ENCODE results near the gene COL5A1. TPM values are rescaled to one million over a fixed set of nuclear protein-coding genes. Genes with fewer than 3 reads are reported as not detected.

COL5A1 gene
- total RNA-seq, 1 donor from 2014 or later = 19.8 TPM

- no peak for DNase-seq (ENCODE audit: low spot score, unreplicated experiment)
- no peak overlapping the region for H3K27ac Mint-ChIP-seq
- no peaks in the 10 kb centered on the region for H3K9me3 Mint-ChIP-seq (ENCODE audit: low read depth)
- H3K36me3 Mint-ChIP-seq (ENCODE audit: insufficient read depth) = no peaks in the 10 kb centered on the region
- H3K4me1 Mint-ChIP-seq (ENCODE audit: low read depth) = peaks cover 1% of the 10 kb centered on the region
- H3K27me3 Mint-ChIP-seq = peaks cover 5% of the 10 kb centered on the region
- no peak overlapping the region for H3K4me3 Mint-ChIP-seq (ENCODE audit: low read depth)
- TF ChIP-seq, protein P1, sequence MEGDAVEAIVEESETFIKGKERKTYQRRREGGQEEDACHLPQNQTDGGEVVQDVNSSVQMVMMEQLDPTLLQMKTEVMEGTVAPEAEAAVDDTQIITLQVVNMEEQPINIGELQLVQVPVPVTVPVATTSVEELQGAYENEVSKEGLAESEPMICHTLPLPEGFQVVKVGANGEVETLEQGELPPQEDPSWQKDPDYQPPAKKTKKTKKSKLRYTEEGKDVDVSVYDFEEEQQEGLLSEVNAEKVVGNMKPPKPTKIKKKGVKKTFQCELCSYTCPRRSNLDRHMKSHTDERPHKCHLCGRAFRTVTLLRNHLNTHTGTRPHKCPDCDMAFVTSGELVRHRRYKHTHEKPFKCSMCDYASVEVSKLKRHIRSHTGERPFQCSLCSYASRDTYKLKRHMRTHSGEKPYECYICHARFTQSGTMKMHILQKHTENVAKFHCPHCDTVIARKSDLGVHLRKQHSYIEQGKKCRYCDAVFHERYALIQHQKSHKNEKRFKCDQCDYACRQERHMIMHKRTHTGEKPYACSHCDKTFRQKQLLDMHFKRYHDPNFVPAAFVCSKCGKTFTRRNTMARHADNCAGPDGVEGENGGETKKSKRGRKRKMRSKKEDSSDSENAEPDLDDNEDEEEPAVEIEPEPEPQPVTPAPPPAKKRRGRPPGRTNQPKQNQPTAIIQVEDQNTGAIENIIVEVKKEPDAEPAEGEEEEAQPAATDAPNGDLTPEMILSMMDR (IDR thresholded peaks at IDR 0.05; ENCODE audit: unreplicated experiment) = no peak
These were observed 36.8 kb upstream of the COL5A1 start for GRCh38 chr9:134604834-134605233.

- Mint-ChIP-seq H3K27me3 (peaks cover 5% of the 10 kb centered on the region), H3K36me3 (ENCODE audit: insufficient read depth) (no peaks in the 10 kb centered on the region), H3K4me1 (ENCODE audit: low read depth) (peaks cover 1% of the 10 kb centered on the region), H3K9me3 (ENCODE audit: low read depth) (no peaks in the 10 kb centered on the region), H3K27ac (no peak overlapping the region), H3K4me3 (ENCODE audit: low read depth) (no peak overlapping the region)
- TF ChIP-seq, protein P1 (IDR thresholded peaks at IDR 0.05; ENCODE audit: unreplicated experiment) = no peak
- no peak for DNase-seq (ENCODE audit: low spot score, unreplicated experiment)
These were observed 36.1 kb upstream of the COL5A1 start for GRCh38 chr9:134605351-134605965.

- TF ChIP-seq, protein P1 (IDR thresholded peaks at IDR 0.05; ENCODE audit: unreplicated experiment) = no peak
- peaks cover 1% of the 10 kb centered on the region for H3K4me1 Mint-ChIP-seq (ENCODE audit: low read depth)
- no peaks in the 10 kb centered on the region for H3K9me3 Mint-ChIP-seq (ENCODE audit: low read depth)
These were observed 35.6 kb upstream of the COL5A1 start for GRCh38 chr9:134605966-134606357.

GRCh38 chr9:134606951-134607731 lies 34.5 kb upstream of the COL5A1 start:
- no peak overlapping the region for H3K4me3 Mint-ChIP-seq (ENCODE audit: low read depth)
- TF ChIP-seq, protein P1 (IDR thresholded peaks at IDR 0.05; ENCODE audit: unreplicated experiment) = no peak
- no peak overlapping the region for H3K27ac Mint-ChIP-seq
- DNase-seq (ENCODE audit: low spot score, unreplicated experiment) = no peak
- no peaks in the 10 kb centered on the region for H3K36me3 Mint-ChIP-seq (ENCODE audit: insufficient read depth)
- no peaks in the 10 kb centered on the region for H3K4me1 Mint-ChIP-seq (ENCODE audit: low read depth)
- peaks cover 4% of the 10 kb centered on the region for H3K9me3 Mint-ChIP-seq (ENCODE audit: low read depth)
- H3K27me3 Mint-ChIP-seq = peaks cover 3% of the 10 kb centered on the region

More at GRCh38 chr9:134605966-134606357, 35.6 kb upstream of the COL5A1 start:
- H3K27me3 Mint-ChIP-seq = peaks cover 5% of the 10 kb centered on the region
- no peak overlapping the region for H3K4me3 Mint-ChIP-seq (ENCODE audit: low read depth)
- no peaks in the 10 kb centered on the region for H3K36me3 Mint-ChIP-seq (ENCODE audit: insufficient read depth)
- H3K27ac Mint-ChIP-seq = no peak overlapping the region
- DNase-seq (ENCODE audit: low spot score, unreplicated experiment) = no peak

DNA sequence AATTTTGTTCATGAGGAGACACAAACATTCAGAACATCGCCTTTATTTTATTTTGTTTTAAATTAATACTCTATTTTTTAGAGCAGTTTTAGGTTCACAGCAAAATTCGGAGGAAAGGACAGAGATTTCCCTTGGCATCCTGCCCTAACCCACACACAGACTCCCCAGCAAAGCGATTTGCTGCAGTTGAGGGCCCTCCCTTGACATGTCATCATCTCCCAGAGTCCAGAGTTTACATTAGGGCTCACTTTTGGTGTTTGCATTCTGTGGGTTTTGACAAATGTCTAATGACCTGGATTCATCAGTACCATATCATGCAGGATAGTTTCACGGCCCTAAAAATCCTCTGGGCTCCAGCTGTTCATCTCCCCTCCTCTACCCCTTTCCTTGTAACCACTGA lies 33.6 kb upstream of the COL5A1 start:
- DNase-seq (ENCODE audit: low spot score, unreplicated experiment) = no peak
- no peak overlapping the region for H3K27ac Mint-ChIP-seq
- peaks cover 12% of the 10 kb centered on the region for H3K9me3 Mint-ChIP-seq (ENCODE audit: low read depth)
- TF ChIP-seq, protein P1 (IDR thresholded peaks at IDR 0.05; ENCODE audit: unreplicated experiment) = no peak
- peaks cover 3% of the 10 kb centered on the region for H3K27me3 Mint-ChIP-seq
- no peaks in the 10 kb centered on the region for H3K4me1 Mint-ChIP-seq (ENCODE audit: low read depth)
- no peak overlapping the region for H3K4me3 Mint-ChIP-seq (ENCODE audit: low read depth)
- peaks cover 2% of the 10 kb centered on the region for H3K36me3 Mint-ChIP-seq (ENCODE audit: insufficient read depth)
